ENCODE measurements around the gene SLC6A18.

- TF ChIP-seq ZBTB21 (tag by site-specific recombination; IDR thresholded peaks at IDR 0.05) (no peak), ZNF791 (tag by site-specific recombination; IDR thresholded peaks at IDR 0.05) (no peak), CTCF (tag by site-specific recombination; IDR thresholded peaks at IDR 0.05) (no peak), ZBTB8A (tag by site-specific recombination; IDR thresholded peaks at IDR 0.05) (no peak)
Observed at GRCh38 chr5:1215320-1216096, 9.7 kb upstream of the SLC6A18 start.
